HT-29 (cell line): ENCODE data around the gene ABCA2. TPM values are rescaled to one million over a fixed set of nuclear protein-coding genes. Genes with fewer than 3 reads are reported as not detected.

Experiments used
- DNase-seq: peaks from one replicate; pipeline ENCODE4 v3.0.0-alpha.2; 2015; ENCODE audit warnings: low spot score
- total RNA-seq: library from RNA; depleted of rRNA; stranded (reverse); fragments of >200 nt; shearing (Covaris generic); gene quantifications from 2 replicates; pipeline ENCODE4 v1.2.3, GENCODE V29; 2014; rRNA removed

ABCA2 gene
- total RNA-seq, 1 experiment from 2014 or later = 99.9 TPM

DNA sequence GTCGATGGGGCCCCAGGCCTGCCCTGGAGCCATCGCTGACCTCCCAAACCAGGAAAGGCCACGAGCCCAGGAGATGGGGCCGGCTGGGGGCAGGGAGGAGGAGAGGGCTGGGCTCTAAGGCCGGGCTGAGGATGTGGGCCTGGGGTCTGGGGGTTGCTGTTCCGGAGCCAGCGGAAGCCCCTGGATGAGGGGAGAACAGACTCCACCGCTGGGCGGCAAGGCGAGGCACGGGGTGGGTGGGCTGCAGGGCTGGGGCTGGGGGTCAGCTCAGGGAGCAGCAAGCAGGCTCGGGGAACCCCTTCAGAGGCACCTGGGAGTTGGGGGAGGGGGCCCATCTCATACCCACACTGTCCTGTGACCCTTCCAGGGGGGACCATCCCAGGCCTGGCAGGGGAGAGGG is 64.3 kb downstream of the ABCA2 start:
- DNase-seq = no peak

DNA sequence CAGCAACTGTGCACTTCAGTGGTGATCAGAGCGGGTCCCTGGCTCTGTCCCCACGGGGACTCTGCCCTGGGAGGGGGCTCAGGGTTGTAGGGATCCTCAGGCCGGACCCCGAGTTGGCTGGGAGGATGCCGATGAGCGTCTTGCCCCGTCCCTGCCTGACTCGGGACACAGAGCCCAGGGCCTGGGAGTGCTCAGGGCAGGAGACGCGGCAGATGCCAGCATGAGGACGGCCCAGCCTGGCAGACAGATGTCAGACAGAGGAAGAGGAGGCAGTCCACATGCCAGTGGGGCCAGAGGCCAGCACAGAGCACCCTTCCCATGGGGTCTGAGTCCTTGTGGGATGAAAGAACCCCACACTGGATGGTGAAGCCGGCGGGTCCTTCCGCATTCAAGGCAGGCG is 64.7 kb downstream of the ABCA2 start:
- DNase-seq = no peak

GRCh38 chr9:136962701-136963248 is 65.3 kb downstream of the ABCA2 start:
- DNase-seq = no peak

GRCh38 chr9:136962163-136962562 is 65.9 kb downstream of the ABCA2 start:
- no peak for DNase-seq

DNA sequence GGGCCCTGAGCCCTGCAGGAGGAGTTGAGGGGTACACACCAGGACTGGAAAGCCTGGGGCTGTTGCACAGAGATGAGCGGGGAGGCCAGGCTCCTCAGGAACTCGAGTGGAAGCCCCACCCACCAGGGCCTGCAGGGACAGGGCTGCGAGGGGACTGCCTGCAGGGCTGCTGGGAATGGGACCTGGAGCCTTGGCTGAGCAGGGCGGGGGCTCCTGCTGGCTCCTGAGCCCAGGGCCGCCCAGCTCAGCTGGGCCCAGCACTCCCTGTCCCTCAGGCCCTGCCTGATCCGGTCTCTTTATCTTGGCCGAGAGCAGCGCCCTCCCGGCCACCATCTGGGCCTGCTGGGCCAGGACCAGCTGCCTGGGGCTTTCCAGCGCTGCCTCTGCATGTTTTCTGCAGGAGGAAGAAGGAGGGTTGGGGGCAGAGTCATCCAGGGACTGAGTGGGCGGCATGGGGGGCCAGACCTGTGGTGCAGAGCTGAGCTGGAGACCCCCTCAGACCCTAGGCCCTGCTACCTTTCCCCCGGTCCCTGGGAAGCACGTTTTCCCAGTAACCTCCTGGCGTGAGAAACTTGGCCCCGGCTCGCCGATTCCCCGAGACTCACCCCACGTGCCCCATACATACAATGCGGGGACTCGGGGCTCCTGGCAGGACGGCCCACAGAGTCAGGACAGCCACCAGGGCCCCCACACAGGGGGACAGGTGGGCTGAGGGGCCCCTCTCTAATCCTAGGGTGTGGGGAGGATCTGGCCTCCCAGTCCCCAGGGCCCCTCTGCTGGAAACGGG is 66.6 kb downstream of the ABCA2 start:
- no peak for DNase-seq

GRCh38 chr9:136960938-136961275 is 67.1 kb downstream of the ABCA2 start:
- DNase-seq = no peak

DNA sequence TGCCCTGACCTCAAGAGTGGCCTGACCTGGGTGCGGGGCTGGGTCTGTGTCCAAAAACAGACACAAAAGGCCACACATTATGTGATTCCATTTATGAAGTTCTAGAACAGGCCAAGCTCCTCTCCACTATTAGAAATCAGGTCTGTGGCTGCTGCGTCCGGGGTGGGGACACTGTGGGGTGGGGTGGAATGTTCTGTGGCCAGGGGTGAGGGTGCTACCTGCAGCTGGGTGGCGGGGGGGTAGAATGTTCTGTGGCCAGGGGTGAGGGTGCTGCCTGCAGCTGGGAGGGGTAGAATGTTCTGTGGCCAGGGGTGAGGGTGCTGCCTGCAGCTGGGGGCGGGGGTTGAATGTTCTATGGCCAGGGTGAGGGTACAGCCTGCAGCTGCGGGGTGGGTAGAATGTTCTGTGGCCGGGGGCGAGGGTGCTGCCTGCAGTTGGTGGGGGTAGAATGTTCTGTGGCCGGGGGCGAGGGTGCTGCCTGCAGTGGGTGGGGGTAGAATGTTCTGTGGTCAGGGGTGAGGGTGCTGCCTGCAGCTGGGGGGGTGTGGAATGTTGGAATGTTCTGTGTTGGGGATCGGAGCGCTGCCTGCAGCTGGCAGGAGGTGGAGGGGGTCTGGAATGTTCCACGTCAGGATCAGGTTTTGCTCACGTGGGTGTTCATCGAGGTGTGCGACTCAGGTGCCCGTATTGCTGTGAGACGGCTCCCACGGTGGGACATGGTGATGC is 67.7 kb downstream of the ABCA2 start:
- DNase-seq = no peak

DNA sequence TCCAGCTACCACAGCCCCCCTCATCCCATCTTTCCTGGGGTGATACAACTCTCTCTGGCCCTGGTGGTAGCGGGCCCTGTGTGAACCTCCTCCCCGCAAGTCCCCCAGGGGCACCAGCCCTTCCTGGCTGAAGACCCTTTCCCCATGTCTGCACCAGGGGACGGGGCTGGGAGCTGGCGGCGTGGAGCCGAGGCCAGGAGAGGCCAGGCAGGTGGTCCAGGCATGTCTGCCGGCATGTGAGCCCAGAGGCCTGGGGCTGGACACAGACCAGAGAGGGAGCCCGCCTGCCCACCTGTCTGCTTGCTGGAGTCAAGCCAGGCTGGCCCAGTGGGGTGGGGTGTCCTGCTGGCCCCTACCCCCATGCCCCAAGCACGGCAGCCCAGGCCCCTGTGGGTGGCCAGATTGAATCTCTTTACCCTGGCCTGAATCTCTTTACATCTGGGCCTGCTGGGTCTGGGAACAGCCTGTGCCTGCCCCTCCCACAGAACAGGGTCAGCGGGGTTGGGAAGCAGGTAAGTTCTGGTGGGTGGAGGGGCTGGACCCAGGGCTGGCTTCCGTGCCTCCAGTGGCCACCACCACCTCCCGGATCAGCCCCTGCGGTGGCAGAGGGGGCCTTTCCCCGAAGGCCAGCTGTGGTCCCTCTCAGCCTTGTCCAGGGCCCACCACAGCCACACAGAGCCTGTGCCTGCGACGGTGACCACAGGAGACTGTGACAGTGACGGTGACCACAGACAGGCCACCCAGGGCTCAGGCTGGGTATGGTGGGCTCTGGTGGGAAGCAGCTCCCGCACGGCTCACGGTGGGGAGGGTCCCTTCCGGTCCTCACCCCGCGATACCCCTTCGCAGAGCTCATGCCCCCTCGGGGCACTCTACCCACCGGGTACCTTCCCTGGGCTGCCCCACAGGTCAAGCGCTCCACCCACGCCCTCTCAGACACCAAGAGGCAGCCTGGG is 68.9 kb downstream of the ABCA2 start:
- DNase-seq = no peak

DNA sequence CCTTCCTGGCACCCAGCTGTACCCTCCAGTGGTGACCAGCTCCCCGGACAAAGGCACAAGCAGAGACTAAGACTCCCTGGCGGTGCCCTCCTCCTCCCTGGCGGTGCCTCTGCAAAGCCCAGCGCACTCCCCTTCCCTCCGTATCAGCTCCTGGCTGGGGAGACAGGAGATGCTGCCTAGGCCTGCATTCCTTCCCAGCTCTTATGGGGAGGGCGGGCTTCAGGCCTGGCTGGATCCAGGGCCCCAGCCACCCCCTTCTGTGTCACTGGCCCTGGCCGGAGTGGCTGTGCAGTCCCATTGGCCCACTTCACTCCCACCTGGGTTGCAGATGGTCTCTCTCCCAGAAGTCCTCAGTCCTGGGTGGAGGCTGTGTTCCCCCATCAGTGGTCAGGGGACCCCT is 69.6 kb downstream of the ABCA2 start:
- DNase-seq = no peak

GRCh38 chr9:136957901-136958300 is 70.1 kb downstream of the ABCA2 start:
- no peak for DNase-seq

DNA sequence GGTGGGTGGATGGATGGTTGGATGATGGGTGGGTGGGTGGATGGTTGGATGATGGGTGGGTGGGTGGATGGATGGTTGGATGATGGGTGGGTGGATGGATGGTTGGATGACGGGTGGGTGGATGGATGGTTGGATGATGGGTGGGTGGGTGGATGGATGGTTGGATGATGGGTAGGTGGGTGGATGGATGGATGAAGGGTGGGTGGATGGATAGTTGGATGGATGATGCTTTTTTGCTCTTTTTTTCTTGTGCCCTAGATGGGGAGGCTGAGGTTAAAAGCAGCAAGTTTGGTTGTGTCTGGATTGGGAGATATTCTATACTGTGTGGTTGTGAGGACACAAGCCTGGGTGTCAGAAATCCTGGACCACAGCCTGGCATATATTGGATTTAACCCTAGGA is 70.6 kb downstream of the ABCA2 start:
- no peak for DNase-seq

Other genes starting within 250 kb of the ABCA2 start
- 357 and 376 TPM in 2 replicates for gene TMEM141, start 236.9 kb downstream of the ABCA2 start, total RNA-seq
- 9.0 and 10.4 TPM in 2 replicates for gene CCDC183, start 231.9 kb downstream of the ABCA2 start, total RNA-seq
- 242 and 247 TPM in 2 replicates for gene RABL6, start 220.3 kb downstream of the ABCA2 start, total RNA-seq
- gene AJM1, start 185.8 kb downstream of the ABCA2 start, total RNA-seq = 9.0 and 9.4 TPM in 2 replicates
- 230 and 232 TPM in 2 replicates for gene PHPT1, start 178.8 kb downstream of the ABCA2 start, total RNA-seq
- 14.9 and 29.8 TPM in 2 replicates for gene MAMDC4, start 175.9 kb downstream of the ABCA2 start, total RNA-seq
- 428 and 484 TPM in 2 replicates for gene EDF1, start 161.9 kb downstream of the ABCA2 start, total RNA-seq
- 36.4 and 36.7 TPM in 2 replicates for gene TRAF2, start 141.7 kb downstream of the ABCA2 start, total RNA-seq
- 379 and 389 TPM in 2 replicates for gene FBXW5, start 83.5 kb downstream of the ABCA2 start, total RNA-seq
- 0.71 and 2.6 TPM in 2 replicates for gene C8G, start 83.0 kb downstream of the ABCA2 start, total RNA-seq
- gene LCN12, start 76.0 kb downstream of the ABCA2 start, total RNA-seq = 0.58 and 0.94 TPM in 2 replicates
- gene PTGDS, start 50.7 kb downstream of the ABCA2 start, total RNA-seq = not detected in 2 replicates
- gene LCNL1, start 45.2 kb downstream of the ABCA2 start, total RNA-seq = not detected in 2 replicates
- gene PAXX, start 35.8 kb downstream of the ABCA2 start, total RNA-seq = 169 and 179 TPM in 2 replicates
- 17.0 and 24.1 TPM in 2 replicates for gene CLIC3, start 31.7 kb downstream of the ABCA2 start, total RNA-seq
- gene FUT7, start 3.9 kb upstream of the ABCA2 start, total RNA-seq = 0.36 and 0.42 TPM in 2 replicates
- gene NPDC1, start 17.9 kb upstream of the ABCA2 start, total RNA-seq = 59.9 and 84.3 TPM in 2 replicates
- gene ENTPD2, start 25.8 kb upstream of the ABCA2 start, total RNA-seq = 2.5 and 2.7 TPM in 2 replicates
- gene SAPCD2, start 42.3 kb upstream of the ABCA2 start, total RNA-seq = 217 and 239 TPM in 2 replicates
- 3.7 and 5.3 TPM in 2 replicates for gene UAP1L1, start 49.3 kb upstream of the ABCA2 start, total RNA-seq
- 82.2 and 104 TPM in 2 replicates for gene MAN1B1, start 58.7 kb upstream of the ABCA2 start, total RNA-seq
- gene DPP7, start 86.5 kb upstream of the ABCA2 start, total RNA-seq = 290 and 324 TPM in 2 replicates
- 0.39 and 3.0 TPM in 2 replicates for gene GRIN1, start 110.9 kb upstream of the ABCA2 start, total RNA-seq
- gene LRRC26, start 141.8 kb upstream of the ABCA2 start, total RNA-seq = 0.43 and 0.44 TPM in 2 replicates
- not detected in 2 replicates for gene TMEM210, start 143.8 kb upstream of the ABCA2 start, total RNA-seq
- 60.6 and 64.0 TPM in 2 replicates for gene ANAPC2, start 160.3 kb upstream of the ABCA2 start, total RNA-seq
- 184 and 208 TPM in 2 replicates for gene SSNA1, start 160.4 kb upstream of the ABCA2 start, total RNA-seq
- gene TPRN, start 172.5 kb upstream of the ABCA2 start, total RNA-seq = 63.1 and 66.3 TPM in 2 replicates
- gene TMEM203, start 177.4 kb upstream of the ABCA2 start, total RNA-seq = 44.7 and 51.5 TPM in 2 replicates
- 19.0 and 23.9 TPM in 2 replicates for gene NDOR1, start 177.5 kb upstream of the ABCA2 start, total RNA-seq
- gene RNF208, start 194.0 kb upstream of the ABCA2 start, total RNA-seq = 0.55 and 1.7 TPM in 2 replicates
- gene CYSRT1, start 196.9 kb upstream of the ABCA2 start, total RNA-seq = 1.6 and 2.4 TPM in 2 replicates
- 0.38 TPM in 1 of 2 replicates, not detected in the other for gene RNF224, start 199.3 kb upstream of the ABCA2 start, total RNA-seq
- gene SLC34A3, start 202.7 kb upstream of the ABCA2 start, total RNA-seq = 0.15 TPM in 1 of 2 replicates, not detected in the other
- gene TUBB4B, start 213.1 kb upstream of the ABCA2 start, total RNA-seq = 607 and 627 TPM in 2 replicates
- not detected in 2 replicates for gene STPG3, start 223.0 kb upstream of the ABCA2 start, total RNA-seq
- gene NELFB, start 227.1 kb upstream of the ABCA2 start, total RNA-seq = 111 and 115 TPM in 2 replicates
- 210 and 226 TPM in 2 replicates for gene TOR4A, start 249.5 kb upstream of the ABCA2 start, total RNA-seq